Neural cell (in vitro differentiated cells): ENCODE data around the gene RFT1. TPM values are rescaled to one million over a fixed set of nuclear protein-coding genes. Genes with fewer than 3 reads are reported as not detected.

Source experiments
- H2AFZ ChIP-seq: fragments of 200-600, 300-800 bp; sonication (generic), shearing (Covaris generic); 2 replicates; pipeline ENCODE4 v1.6.0; 2014; ENCODE audit warnings: low read depth, mild to moderate bottlenecking, antibody characterized with exemption, low read length, moderate library complexity
- H3F3A ChIP-seq: fragments of 200-600 bp; shearing (Covaris generic); 2 replicates; pipeline ENCODE4 v1.6.1; 2016; ENCODE audit warnings: mild to moderate bottlenecking, moderate library complexity, mixed read lengths, antibody characterized with exemption, low read length; ENCODE audit not compliant: insufficient read depth, poor library complexity, severe bottlenecking
- H3K27ac ChIP-seq: fragments of 200-600, 300-800 bp; sonication (generic), shearing (Covaris generic); 2 replicates; pipeline ENCODE4 v1.5.1; 2014; ENCODE audit warnings: mild to moderate bottlenecking, low read length, moderate library complexity
- H3K27me3 ChIP-seq: fragments of 300-800, 200-600 bp; sonication (generic), shearing (Covaris generic); 2 replicates; pipeline ENCODE4 v1.6.0; 2014; ENCODE audit warnings: mild to moderate bottlenecking, low read depth, low read length, moderate library complexity; ENCODE audit not compliant: insufficient read depth
- H3K36me3 ChIP-seq: fragments of 300-800, 200-600 bp; sonication (generic), shearing (Covaris generic); 2 replicates; pipeline ENCODE4 v1.5.1; 2014; ENCODE audit warnings: mild to moderate bottlenecking, antibody characterized with exemption, low read length, moderate library complexity; ENCODE audit not compliant: insufficient read depth
- H3K4me2 ChIP-seq: fragments of 300-800, 200-600 bp; sonication (generic), shearing (Covaris generic); 2 replicates; pipeline ENCODE4 v1.6.0; 2014; ENCODE audit warnings: mild to moderate bottlenecking, low read length
- H3K4me3 ChIP-seq: fragments of 300-800, 200-600 bp; sonication (generic), shearing (Covaris generic); 2 replicates; pipeline ENCODE4 v1.5.1; 2014; ENCODE audit warnings: mild to moderate bottlenecking, low read length, moderate library complexity
- H3K79me2 ChIP-seq: fragments of 200-600 bp; shearing (Covaris generic); replicated peaks from 2 replicates; pipeline ENCODE4 v1.6.0; 2014; ENCODE audit warnings: mild to moderate bottlenecking, low read length, moderate library complexity; ENCODE audit not compliant: insufficient read depth
- H3K9ac ChIP-seq: fragments of 300-800, 200-600 bp; sonication (generic), shearing (Covaris generic); 2 replicates; pipeline ENCODE4 v1.6.1; 2016; ENCODE audit warnings: mild to moderate bottlenecking, low read length, mixed read lengths
- H3K9me2 ChIP-seq: fragments of 200-600 bp; shearing (Covaris generic); 2 replicates; pipeline ENCODE4 v1.6.1; 2016; ENCODE audit warnings: mild to moderate bottlenecking, low read length, mixed read lengths; ENCODE audit not compliant: insufficient read depth
- H3K9me3 ChIP-seq: fragments of 200-600, 300-800 bp; sonication (generic), shearing (Covaris generic); 2 replicates; pipeline ENCODE4 v1.6.1; 2016; ENCODE audit warnings: mild to moderate bottlenecking, mixed run types, low read length, moderate library complexity, mixed read lengths
- H4K20me1 ChIP-seq: fragments of 200-600 bp; shearing (Covaris generic); 2 replicates; pipeline ENCODE4 v1.6.1; 2016; ENCODE audit warnings: mild to moderate bottlenecking, mixed run types; ENCODE audit not compliant: insufficient read depth
- CTCF ChIP-seq: fragments of 450-650 bp; IDR thresholded peaks from 2 replicates; pipeline ENCODE4 v1.5.1; 2014; ENCODE audit warnings: antibody characterized with exemption, mild to moderate bottlenecking, moderate library complexity; ENCODE audit not compliant: poor library complexity, severe bottlenecking
- EP300 ChIP-seq: fragments of 450-650 bp; conservative IDR thresholded peaks from 2 replicates; pipeline ENCODE4 v1.6.1; 2014; ENCODE audit warnings: antibody characterized with exemption, mild to moderate bottlenecking, moderate library complexity; ENCODE audit not compliant: poor library complexity, severe bottlenecking
- EZH2 ChIP-seq: fragments of 200-600, 300-800 bp; shearing (Covaris generic), sonication (generic); IDR thresholded peaks from 2 replicates; pipeline ENCODE4 v1.6.1; 2014; ENCODE audit warnings: antibody characterized with exemption, low read length, borderline replicate concordance, mild to moderate bottlenecking; ENCODE audit not compliant: insufficient read depth, poor library complexity, severe bottlenecking
- MXI1 ChIP-seq: fragments of 450-650 bp; conservative IDR thresholded peaks from 2 replicates; pipeline ENCODE4 v1.6.1; 2014; ENCODE audit warnings: antibody characterized with exemption, mild to moderate bottlenecking; ENCODE audit not compliant: poor library complexity, severe bottlenecking
- POLR2AphosphoS5 ChIP-seq: IDR thresholded peaks from 2 replicates; pipeline ENCODE4 v1.6.1; 2012
- RAD21 ChIP-seq: fragments of 450-650 bp; conservative IDR thresholded peaks from 2 replicates; pipeline ENCODE4 v1.6.1; 2014; ENCODE audit warnings: antibody characterized with exemption, mild to moderate bottlenecking, moderate library complexity
- REST ChIP-seq: IDR thresholded peaks from 2 replicates; pipeline ENCODE4 v1.6.1; 2012; ENCODE audit warnings: borderline replicate concordance
- SMC3 ChIP-seq: fragments of 450-650 bp; conservative IDR thresholded peaks from 2 replicates; pipeline ENCODE4 v1.6.1; 2014; ENCODE audit warnings: antibody characterized with exemption, mild to moderate bottlenecking, moderate library complexity; ENCODE audit not compliant: poor library complexity
- TAF1 ChIP-seq: IDR thresholded peaks from 2 replicates; pipeline ENCODE4 v1.6.1; 2012; ENCODE audit warnings: low read depth
- polyA plus RNA-seq: library from polyadenylated mRNA; depleted of rRNA; stranded (reverse); fragments of >200 nt; gene quantifications from 2 replicates; pipeline ENCODE4 v1.2.3, GENCODE V29; 2014

The RFT1 gene
- polyA plus RNA-seq, 1 donor from 2014 or later, result 6.1 TPM

- Histone ChIP-seq H3K27ac (no peak overlapping the region), H3K9me3 (no peaks in the 10 kb centered on the region), H3K27me3 (peaks cover 50% of the 10 kb centered on the region)
Measured at GRCh38 chr3:53159156-53160060, 29.2 kb upstream of the RFT1 start.

GRCh38 chr3:53158765-53159155 lies 28.5 kb upstream of the RFT1 start:
- Histone ChIP-seq H3K4me2 (no peak overlapping the region), H2AFZ (no peak overlapping the region), H3K9me3 (no peaks in the 10 kb centered on the region), H3K4me3 (no peak overlapping the region), H3K79me2 (no peaks in the 10 kb centered on the region), H3K9me2 (no peaks in the 10 kb centered on the region), H3K9ac (no peak overlapping the region), H3K36me3 (no peaks in the 10 kb centered on the region), H3F3A (no peaks in the 10 kb centered on the region), H3K27me3 (peaks cover 50% of the 10 kb centered on the region), H4K20me1 (no peaks in the 10 kb centered on the region), H3K27ac (no peak overlapping the region)
- no peak for TF ChIP-seq REST
- no peak for TF ChIP-seq TAF1
- no peak for TF ChIP-seq SMC3
- TF ChIP-seq EP300, result no peak
- no peak for TF ChIP-seq POLR2AphosphoS5
- no peak for TF ChIP-seq EZH2
- no peak for TF ChIP-seq MXI1
- no peak for TF ChIP-seq CTCF
- TF ChIP-seq RAD21, result no peak

More at GRCh38 chr3:53159156-53160060, 29.2 kb upstream of the RFT1 start:
- H4K20me1 ChIP-seq, result no peaks in the 10 kb centered on the region
- H3F3A ChIP-seq, result no peaks in the 10 kb centered on the region
- no peak overlapping the region for H2AFZ ChIP-seq
- H3K79me2 ChIP-seq, result no peaks in the 10 kb centered on the region
- H3K4me2 ChIP-seq, result no peak overlapping the region
- TF ChIP-seq TAF1 (no peak), MXI1 (no peak), RAD21 (no peak)
- no peaks in the 10 kb centered on the region for H3K9me2 ChIP-seq
- no peaks in the 10 kb centered on the region for H3K36me3 ChIP-seq
- H3K9ac ChIP-seq, result no peak overlapping the region
- H3K4me3 ChIP-seq, result no peak overlapping the region
